HuH-7 (cell line): ENCODE measurements around the gene EPB41.
"Not testable (repeated sequence)": the region's sequence is repeated elsewhere in the genome, so short reads cannot be mapped to it uniquely, and the experiment has no call there.

Source experiments
- DNase-seq: peaks from one replicate; pipeline ENCODE4 v3.0.0; 2011; ENCODE audit warnings: low spot score

Gene EPB41

GRCh38 chr1:29052941-29053340 is 138.6 kb downstream of the EPB41 start:
- no peak for DNase-seq

DNA sequence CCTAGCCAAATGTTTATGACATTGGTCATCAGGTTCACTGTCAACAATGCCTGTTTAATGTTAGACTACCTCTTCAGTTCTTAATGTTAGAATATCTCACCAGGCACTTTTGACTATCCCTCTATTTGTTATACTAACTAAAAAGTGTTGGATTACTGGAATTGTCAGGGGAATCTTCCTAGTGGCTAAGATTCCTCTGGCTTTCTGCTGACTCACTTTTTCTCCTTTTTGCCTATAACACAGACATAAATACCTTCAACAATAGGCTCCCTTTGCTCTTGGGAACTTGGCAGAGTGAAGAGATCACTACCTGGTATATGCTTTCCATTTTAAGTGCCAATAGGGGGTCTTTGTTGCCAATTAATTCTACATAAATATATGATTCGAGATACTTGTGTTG is 140.8 kb downstream of the EPB41 start:
- DNase-seq, result no peak

DNA sequence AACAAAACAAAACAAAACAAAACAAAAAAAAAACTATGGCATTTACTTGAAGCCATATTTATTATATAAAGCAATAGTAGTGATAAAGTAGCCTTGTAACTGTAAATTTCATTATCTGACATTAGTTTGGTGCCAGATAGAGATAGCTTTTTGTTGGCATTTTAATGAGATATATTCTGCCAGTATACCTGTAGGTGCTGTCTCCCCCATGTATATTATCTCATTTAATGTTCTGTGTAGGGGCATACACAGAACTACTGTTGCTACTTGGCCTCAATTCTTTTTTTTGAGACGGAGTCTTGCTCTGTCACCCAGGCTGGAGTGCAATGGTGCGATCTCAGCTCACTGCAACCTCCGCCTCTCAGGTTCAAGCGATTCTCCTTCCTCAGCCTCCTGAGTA is 141.9 kb downstream of the EPB41 start:
- no peak for DNase-seq

GRCh38 chr1:29057700-29058099 is 143.3 kb downstream of the EPB41 start:
- no peak for DNase-seq

DNA sequence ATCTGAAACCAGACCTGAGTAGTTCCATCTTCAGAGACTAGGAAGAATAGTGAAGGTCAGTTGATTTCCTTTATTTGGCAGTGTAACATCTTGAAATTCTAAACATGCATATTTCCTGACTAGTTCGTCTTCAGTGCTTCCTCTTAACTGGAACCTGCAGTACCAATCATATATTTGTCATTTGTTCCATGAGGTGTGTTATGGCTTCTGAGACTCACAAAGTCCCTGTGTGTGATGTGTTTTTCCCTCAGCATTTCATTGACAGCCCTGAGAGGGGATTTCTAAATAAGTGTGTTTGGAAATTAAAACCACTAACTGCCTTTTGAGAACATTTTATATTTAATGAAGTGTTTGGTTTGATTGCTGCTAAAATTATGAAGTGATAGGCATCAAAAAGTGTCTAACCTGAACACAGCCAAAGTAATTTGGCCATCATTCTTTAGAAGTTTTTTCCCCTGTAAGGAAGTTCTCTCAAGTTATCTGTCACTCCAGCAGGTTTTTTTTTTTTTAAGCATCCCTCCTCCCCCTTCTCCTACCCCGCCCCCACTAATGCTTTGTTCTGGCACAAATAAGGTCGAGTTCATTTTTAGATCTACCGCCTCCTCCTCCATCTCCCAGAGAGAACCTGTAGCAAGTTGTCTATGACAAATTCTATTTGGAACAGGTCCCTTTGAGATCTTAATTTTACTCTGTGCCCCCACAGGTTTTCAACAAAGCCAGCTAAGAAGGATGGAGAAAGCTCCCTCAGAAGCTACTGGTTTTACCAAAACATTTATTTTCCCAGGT is 148.0 kb downstream of the EPB41 start:
- no peak for DNase-seq

DNA sequence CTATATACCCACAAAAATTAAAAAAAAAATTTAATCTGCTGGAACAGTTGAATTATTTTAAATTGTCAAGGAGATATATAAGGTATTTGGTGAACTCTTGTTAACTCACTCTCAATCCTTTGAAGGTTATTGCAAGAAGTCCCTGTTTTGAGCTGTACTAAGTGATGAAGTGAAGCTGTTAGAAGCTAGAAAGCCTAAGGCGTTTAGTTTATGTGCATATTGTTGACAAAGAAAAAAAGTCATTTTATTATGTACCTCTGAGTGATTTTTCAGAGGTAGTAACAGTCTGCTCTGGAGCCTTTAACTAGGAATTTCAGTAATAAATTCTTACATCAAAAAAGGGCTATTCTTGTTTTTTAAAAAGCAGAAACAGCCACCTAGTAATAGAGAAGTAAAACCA is 149.7 kb downstream of the EPB41 start:
- no peak for DNase-seq

DNA sequence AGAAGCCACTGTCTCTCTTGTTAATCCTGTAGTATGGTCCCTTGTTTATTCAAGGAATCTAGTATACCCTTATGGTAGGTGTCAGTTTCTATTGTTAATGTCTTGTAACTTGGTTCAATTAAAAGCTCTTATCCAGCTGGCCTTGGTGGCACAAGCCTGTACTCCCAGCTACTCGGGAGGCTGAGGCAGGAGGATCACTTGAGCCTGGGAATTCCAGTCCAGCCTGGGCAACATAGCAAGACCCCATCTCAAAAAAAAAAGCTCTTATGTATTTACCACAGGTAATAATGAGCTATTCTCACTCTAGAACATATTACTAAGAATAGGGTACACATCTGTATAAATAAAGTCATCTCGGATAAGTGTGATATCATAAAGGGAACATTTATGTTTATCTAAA is 162.8 kb downstream of the EPB41 start:
- DNase-seq, result no peak

- not testable (repeated sequence) for DNase-seq
These were observed 165.7 kb downstream of the EPB41 start for GRCh38 chr1:29079916-29080629.

- no peak for DNase-seq
These were observed 166.8 kb downstream of the EPB41 start for GRCh38 chr1:29081201-29081600.

DNA sequence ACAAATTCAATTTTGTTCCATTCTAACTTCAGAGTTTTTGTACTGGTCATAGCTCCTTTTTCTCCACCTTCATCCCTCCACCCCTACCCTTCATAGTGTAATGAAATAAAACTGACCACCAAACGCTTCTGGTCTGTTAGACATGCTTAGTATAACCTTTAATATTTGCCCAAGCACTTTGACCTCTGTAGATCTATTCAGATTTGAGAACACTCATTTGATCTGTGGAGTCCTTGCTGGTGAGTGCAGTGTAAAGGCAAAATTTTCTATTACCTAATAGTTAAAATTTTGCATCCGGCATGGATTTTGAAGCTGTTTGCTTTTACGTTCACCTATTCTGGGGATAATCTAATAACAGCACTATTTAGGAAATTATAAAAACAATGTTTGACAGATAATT is 168.2 kb downstream of the EPB41 start:
- DNase-seq, result no peak

DNA sequence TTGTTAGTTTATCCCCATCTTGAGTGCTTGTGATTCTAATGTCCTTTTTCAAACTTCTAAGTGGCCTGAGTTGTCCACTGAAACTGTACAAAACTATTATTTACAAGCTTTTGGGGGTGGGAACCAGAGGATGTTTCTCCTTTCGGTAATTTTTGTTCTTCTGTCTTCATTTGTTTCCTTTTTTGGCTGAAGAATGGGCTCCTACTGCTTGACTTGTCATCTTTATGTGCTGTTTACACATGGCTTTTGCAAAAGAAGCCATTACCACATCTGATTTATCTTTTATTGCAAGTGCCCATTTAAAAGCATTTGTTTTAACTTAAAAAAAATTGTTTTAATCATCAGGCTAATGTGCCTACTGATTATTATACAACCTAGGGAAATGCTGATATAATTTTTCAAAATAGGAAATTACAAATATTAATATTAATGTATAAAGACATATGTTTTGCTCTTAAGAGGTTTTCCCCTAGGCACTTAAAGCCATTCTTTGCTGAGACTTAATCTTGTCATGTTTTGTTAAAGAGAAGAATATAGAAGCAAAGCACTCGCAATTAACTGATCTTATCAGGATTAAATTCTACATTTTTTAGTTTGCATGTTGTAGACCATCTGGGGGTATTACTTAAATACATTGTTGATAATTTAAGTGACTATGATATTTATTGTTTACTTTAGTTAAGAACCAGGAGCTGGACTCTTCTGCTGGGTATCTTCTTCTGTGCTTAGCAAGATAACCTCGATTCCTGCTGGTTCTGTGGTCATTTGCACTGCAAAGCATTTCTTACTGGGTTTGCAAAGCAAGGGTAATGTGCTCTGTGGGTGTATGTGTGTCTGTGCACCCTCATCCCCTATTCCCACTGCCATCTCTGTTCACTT is 169.2 kb downstream of the EPB41 start:
- DNase-seq, result no peak

GRCh38 chr1:29084196-29084521 is 169.8 kb downstream of the EPB41 start:
- no peak for DNase-seq

DNA sequence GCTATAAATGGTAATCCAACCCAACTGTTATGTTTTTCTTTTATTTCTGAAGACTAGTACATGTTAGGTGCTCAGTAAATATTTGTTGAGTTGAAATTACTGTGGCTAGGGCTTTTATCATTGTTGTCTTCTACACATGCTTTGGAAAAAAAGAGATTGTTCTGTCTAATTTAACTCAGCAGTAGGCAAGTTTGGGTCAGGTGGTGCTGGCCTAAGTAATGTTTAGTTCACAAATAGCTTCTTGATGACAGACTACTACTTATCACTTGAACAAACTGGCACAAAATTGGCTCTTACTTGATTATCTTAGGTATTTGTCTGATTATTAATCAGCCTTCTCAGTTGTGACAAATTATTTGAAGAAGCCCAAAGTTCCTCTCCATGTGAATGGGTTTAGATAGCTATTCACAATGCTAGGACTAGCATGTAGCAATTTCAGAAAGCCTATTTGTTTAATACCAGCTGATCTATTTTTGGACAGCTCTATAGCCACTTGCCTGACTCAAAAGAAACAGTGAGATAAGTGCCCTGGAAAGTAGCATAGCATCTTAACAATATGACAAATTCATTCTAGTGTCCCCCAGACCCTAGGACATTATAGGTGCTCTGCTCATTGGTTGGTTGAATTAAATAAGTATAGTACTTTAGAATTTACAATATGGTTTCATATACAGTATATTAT is 176.7 kb downstream of the EPB41 start:
- no peak for DNase-seq

DNA sequence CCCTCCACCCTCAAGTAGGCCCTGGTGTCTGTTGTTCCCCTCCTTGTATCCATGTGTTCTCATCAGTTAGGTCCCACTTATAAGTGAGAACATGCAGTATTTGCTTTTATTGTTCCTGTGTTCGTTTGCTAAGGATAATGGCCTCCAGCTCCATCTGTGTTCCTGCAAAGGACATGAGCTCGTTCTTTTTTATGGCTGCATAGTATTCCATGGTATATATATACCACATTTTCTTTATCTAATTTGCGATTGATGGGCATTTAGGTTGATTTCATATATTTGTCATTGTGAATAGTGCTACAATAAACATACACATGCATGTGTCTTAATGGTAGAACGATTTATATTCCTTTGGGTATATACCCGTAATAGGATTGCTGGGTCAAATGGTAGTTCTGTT is 178.3 kb downstream of the EPB41 start:
- DNase-seq, result not testable (repeated sequence)

- no peak for DNase-seq
These were observed 180.1 kb downstream of the EPB41 start for GRCh38 chr1:29094433-29094832.

DNA sequence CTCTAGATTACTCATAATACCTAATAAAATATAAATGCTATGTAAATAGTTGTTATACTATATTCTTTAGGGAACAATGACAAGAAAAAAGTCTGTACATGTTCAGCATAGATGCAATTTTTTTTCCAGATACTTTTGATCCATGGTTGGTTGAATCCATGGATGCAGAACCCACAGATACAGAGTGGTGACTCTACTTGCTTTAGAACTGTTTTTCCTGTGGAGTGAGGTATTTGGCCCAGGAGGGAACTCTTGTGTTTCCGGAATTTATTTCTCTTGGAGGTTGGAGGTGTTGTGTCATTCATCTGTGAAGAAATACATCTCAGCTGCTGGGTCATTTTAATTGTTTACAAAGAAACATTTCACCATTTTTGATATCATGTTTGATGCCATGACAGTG is 180.6 kb downstream of the EPB41 start:
- no peak for DNase-seq

GRCh38 chr1:29096231-29096886 is 182.0 kb downstream of the EPB41 start:
- no peak for DNase-seq

DNA sequence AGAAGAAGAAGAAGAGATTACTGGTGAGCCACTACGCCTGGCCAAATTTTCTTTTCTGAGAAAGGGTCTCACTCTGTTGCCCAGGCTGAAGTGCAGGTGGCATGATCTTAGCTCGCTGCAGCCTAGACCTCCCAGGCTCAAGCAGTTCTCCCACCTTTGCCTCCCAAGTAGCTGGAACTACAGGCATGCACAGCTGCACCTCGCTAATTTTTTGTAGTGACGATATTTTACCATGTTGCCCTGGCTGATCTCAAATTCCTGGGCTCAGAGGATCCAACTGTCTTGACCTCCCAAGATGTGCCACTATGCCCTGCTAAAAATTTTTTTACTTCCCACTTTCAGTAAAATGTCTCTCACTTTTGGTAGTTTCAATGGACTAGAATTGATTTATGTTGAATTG is 184.9 kb downstream of the EPB41 start:
- no peak for DNase-seq

GRCh38 chr1:29100487-29100886 is 186.1 kb downstream of the EPB41 start:
- no peak for DNase-seq

DNA sequence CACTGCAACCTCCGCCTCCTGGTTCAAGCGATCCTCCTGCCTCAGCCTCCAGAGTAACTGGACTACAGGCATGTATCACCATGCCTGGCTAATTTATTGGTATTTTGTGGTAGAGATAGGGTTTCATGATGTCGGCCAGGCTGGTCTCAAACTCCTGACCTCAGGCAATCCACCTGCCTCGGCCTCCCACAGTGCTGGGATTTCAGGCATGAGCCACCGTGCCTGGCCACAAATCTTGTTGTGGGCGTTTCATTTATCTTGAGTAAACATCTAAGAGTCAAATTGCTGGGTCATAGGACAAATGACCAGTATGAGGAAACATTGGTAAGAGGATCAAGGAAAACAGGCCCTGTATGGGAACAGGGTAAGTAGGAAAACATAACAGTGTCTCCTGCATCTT is 191.5 kb downstream of the EPB41 start:
- peak; percentile 56 for DNase-seq

- DNase-seq, result not testable (repeated sequence)
These were observed 193.7 kb downstream of the EPB41 start for GRCh38 chr1:29108041-29108440.
